Heart right ventricle (tissue), 16 donors: ENCODE data around the gene NUP133. TPM values are rescaled to one million over a fixed set of nuclear protein-coding genes. Genes with fewer than 3 reads are reported as not detected.
A peak's percentile ranks its signal among the peaks of the same experiment; 100 is the strongest.

Source experiments
- ATAC-seq, 8 donors: fragments of 200-7000 bp; cut with Tn5 transposase; one replicate each; pipeline ENCODE4 v1.9.1; 2020; ENCODE audit warnings: mild to moderate bottlenecking in 8 of 8, moderate library complexity in 8 of 8, moderate number of reproducible peaks in 1 of 8
- DNase-seq, 2 donors: peaks; one replicate each; pipeline ENCODE4 v3.0.0-alpha.2; 2020
- H3K27ac ChIP-seq, 10 donors: fragments of 200-600 bp; sonication (generic) in 2 of 10; one replicate each; pipeline versions ENCODE4 v1.5.0 to v1.8.0; 2020 to 2022; ENCODE audit warnings: mild to moderate bottlenecking in 3 of 10
- H3K27me3 ChIP-seq, 7 donors: fragments of 200-600 bp; one replicate each; pipeline ENCODE4 v1.8.0; 2021 to 2022; ENCODE audit warnings: mild to moderate bottlenecking in 2 of 7
- H3K36me3 ChIP-seq, 9 donors: fragments of 200-600 bp; sonication (generic) in 1 of 9; one replicate each; pipeline versions ENCODE4 v1.5.0 to v1.8.0; 2020 to 2022; ENCODE audit warnings: mild to moderate bottlenecking in 2 of 9
- H3K4me1 ChIP-seq, 9 donors: fragments of 200-600 bp; sonication (generic) in 1 of 9; one replicate each; pipeline versions ENCODE4 v1.5.0 to v1.8.0; 2020 to 2022; ENCODE audit warnings: mild to moderate bottlenecking in 4 of 9
- H3K4me3 ChIP-seq, 10 donors: fragments of 200-600 bp; sonication (generic) in 2 of 10; one replicate each; pipeline versions ENCODE4 v1.5.0 to v1.8.0; 2020 to 2022; ENCODE audit warnings: mild to moderate bottlenecking in 7 of 10, moderate library complexity in 2 of 10
- H3K9me3 ChIP-seq, 11 donors: fragments of 200-600 bp in 10 of 11; sonication (generic) in 2 of 11; one replicate each; pipeline versions ENCODE4 v1.5.0 to v1.8.0; 2013 to 2022; ENCODE audit warnings: mild to moderate bottlenecking in 2 of 11, control low read depth in 1 of 11, moderate library complexity in 1 of 11
- WGBS, 2 donors: extraction: QIAGEN DNeasy Blood & Tissue Kit; methylation state at CpG; one replicate each; pipeline ENCODE4 v1.1.7; 2013; ENCODE audit warnings: inconsistent platforms in 1 of 2; 5-methylcytosine and 5-hydroxymethylcytosine counted together
- intact Hi-C, 10 donors: fragments of 100-400 bp; cut with DNase I; formaldehyde crosslinking; loops; one replicate each; pipeline versions ENCODE4 v1.11.1 to v1.14.2; 2022
- polyA plus RNA-seq, 2 donors: library from polyadenylated mRNA; stranded (reverse); fragments of 200-250 nt; gene quantifications; one replicate each; pipeline ENCODE4 v1.2.3, GENCODE V29; 2013
- total RNA-seq, 10 donors: library from RNA; stranded (reverse); fragmentation: NEBNext Ultra II Directional in 3 of 10; extraction: Animal tissue kit (Norgen Biotek cat#: 25700) in 3 of 10; gene quantifications; one replicate each; pipeline versions ENCODE4 v1.2.1 to v1.2.4, GENCODE V29; 2021 to 2023
- TF ChIP-seq, protein P1 (sequence below), 9 donors: fragments of 200-600 bp; sonication (generic) in 2 of 9; IDR thresholded peaks; one replicate each; pipeline versions ENCODE4 v1.5.0 to v1.8.0; 2021 to 2022; ENCODE audit warnings: antibody characterized with exemption in 9 of 9, mild to moderate bottlenecking in 5 of 9, moderate library complexity in 1 of 9
- donor health status: Arrhythmogenic right ventricular cardiomyopathy.
- donor health status: ischemic (EF 13 %, LVEDD 7.1; RV severe dilation, severe dysfunction).
- donor health status: healthy with polysubstance abuse.
- donor health status: DM: no; HTN: yes; CAD: no.
- donor health status: DM: no; HTN: no; CAD: no.
- donor health status: ischemic (EF 25% LVEDD 6.9; RV normal size, moderate dysfunction).
- donor health status: ischemic (EF 25% LVEDD 5.7; RV mildly dilated, moderate dysfunction).
- donor health status: healthy.
- donor health status: DM: yes; HTN: yes; CAD: no.
- donor health status: Ischemic cardiomyopathy.
- donor health status: ischemic (EF 35%, LVEDD 5.7; RV mildly dilated, moderate dysfunction).
- donor health status: nonischemic (EF 11% LVEDD 7.7; RV severe dilation, severe dysfunction).
- donor health status: DM: yes; HTN: yes; CAD: no.
- donor health status: PGD.
- donor health status: ischemic (EF 29% LVEDD 5.4; RV normal size, mild dysfunction).
- donor health status: nonischemic (EF 23%, LVEDD 6.1; RV moderate dilation, normal function).

The NUP133 gene
- total and polyA plus RNA-seq, 12 donors = 9.3 to 36.3 (median 31.3) TPM

DNA sequence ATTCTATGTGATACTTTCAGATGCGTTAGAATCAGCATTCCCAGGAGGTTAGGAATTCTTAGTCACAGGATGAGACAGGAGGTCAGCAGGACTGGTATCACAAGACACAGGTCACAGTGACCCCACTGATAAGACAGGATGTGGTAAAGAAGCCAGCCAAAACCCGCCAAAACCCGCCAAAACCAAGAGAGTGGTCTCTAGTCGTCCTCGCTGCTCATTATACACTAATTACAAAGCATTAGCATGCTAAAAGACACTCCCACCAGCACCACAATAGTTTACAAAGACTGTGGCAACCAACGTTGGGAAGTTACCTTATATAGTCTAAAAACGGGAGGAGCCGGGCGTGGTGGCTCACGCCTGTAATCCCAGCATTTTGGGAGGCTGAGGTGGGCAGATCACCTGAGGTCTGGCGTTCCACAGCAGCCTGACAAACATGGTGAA, 60.3 kb downstream of the NUP133 start:
- Histone ChIP-seq H3K9me3 (no peaks in the 10 kb centered on the region), H3K4me1 (peaks cover 0 to 15% (median 0%) of the 10 kb centered on the region in 9 donors), H3K36me3 (peaks cover 0 to 99% (median 25%) of the 10 kb centered on the region in 9 donors), H3K4me3 (no peak overlapping the region), H3K27me3 (no peaks in the 10 kb centered on the region), H3K27ac (no peak overlapping the region)
- WGBS, 2 donors = 85 to 86% methylated on average over 11 of the region's 11 CpGs
- DNase-seq (no peak), ATAC-seq (peak in 1 of 8 donors; percentile 41)
- intact Hi-C loops = no loop called here
- TF ChIP-seq, protein P1, sequence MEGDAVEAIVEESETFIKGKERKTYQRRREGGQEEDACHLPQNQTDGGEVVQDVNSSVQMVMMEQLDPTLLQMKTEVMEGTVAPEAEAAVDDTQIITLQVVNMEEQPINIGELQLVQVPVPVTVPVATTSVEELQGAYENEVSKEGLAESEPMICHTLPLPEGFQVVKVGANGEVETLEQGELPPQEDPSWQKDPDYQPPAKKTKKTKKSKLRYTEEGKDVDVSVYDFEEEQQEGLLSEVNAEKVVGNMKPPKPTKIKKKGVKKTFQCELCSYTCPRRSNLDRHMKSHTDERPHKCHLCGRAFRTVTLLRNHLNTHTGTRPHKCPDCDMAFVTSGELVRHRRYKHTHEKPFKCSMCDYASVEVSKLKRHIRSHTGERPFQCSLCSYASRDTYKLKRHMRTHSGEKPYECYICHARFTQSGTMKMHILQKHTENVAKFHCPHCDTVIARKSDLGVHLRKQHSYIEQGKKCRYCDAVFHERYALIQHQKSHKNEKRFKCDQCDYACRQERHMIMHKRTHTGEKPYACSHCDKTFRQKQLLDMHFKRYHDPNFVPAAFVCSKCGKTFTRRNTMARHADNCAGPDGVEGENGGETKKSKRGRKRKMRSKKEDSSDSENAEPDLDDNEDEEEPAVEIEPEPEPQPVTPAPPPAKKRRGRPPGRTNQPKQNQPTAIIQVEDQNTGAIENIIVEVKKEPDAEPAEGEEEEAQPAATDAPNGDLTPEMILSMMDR (IDR thresholded peaks at IDR 0.05) = no peak

DNA sequence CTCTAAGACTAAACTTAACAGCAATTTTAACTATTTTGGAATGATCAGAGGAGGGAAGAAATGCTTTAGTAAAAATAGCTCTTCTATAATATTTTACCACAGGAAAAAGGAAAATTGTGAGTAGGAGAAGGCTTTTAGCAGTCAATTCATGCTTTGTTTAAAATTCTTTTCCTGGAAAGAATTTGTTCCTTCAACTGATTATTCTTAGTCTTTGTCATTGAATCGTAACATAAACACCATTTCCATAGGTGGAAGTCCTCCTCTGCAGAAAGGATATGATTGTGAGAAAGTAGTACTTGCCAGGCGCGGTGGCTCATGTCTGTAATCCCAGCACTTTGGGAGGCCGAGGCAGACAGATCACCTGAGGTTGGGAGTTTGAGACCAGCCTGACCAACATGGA, 62.3 kb downstream of the NUP133 start:
- ATAC-seq (no peak), DNase-seq (no peak)

DNA sequence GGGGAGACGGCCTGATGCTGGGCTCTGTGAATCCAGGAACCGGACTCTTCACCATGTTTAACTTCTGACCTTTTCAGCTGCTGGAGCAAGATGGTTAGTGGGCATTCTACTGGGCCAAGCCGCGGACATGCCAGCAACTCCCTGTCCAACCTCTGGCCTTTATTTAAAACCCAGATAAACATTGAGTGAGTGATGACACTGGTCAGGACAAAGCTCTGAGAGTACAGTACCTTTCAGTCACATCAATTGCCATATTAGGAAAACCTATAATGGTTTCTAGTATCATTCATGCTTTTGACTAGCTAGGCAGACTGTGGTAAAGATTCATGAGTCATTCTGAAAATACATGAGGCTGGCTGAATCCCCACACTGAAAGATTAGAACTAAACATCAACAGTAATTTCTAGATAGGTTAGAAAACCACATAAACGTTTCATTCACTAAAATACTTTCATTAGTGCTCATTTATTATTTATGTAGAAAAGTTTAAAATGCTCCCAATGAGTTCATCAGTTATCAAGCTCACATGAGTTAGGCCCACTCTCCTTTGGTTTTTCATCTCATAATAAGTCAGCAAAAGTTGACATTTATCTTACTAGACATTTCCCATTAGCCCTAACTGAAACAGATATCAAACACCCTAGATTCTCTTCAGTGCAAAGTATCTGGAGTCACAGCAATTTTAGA, 67.1 kb downstream of the NUP133 start:
- H3K27ac ChIP-seq = peak overlapping the region in 8 of 10 donors; percentile 19 to 63 (median 51)
- 56 to 59% methylated on average over 5 of the region's 5 CpGs for WGBS, 2 donors

More for the DNA sequence above, 62.3 kb downstream of the NUP133 start:
- Histone ChIP-seq H3K36me3 (peaks cover 0 to 100% (median 23%) of the 10 kb centered on the region in 9 donors), H3K27me3 (no peaks in the 10 kb centered on the region), H3K27ac (no peak overlapping the region), H3K4me3 (no peak overlapping the region), H3K9me3 (no peaks in the 10 kb centered on the region), H3K4me1 (peaks cover 0 to 15% (median 2%) of the 10 kb centered on the region in 9 donors)
- WGBS, 2 donors = 92 to 95% methylated on average over 4 of the region's 4 CpGs
- intact Hi-C loops = no loop called here
- TF ChIP-seq, protein P1 (IDR thresholded peaks at IDR 0.05) = no peak

DNA sequence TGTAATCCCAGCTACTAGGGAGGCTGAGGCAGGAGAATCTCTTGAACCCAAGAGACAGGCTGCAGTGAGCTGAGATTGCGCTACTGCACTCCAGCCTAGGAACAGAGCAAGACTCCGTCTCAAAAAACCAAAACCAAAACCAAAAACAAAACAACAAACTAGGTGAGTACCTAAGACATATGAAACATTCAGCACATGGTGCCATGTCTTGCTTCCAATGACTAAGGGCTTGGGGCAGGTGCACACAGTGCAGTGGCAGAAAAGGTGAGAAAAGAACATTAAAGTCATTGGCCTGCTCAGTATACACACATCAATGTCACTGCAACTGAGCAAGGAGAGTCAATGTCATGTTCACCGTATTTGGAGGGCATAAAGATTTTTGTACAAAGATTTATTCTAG, 70.1 kb downstream of the NUP133 start:
- intact Hi-C loops = loop anchor here in 1 of 10 donors (10.0 kb wide), 1 partner anchor 143 kb away; no protein-coding TSS in a partner anchor
- peaks cover 0 to 32% (median 16%) of the 10 kb centered on the region in 9 donors for H3K4me1 ChIP-seq
- no peak for ATAC-seq

More for the DNA sequence above, 67.1 kb downstream of the NUP133 start:
- TF ChIP-seq, protein P1 (IDR thresholded peaks at IDR 0.05) = no peak
- Histone ChIP-seq H3K36me3 (peaks cover 0 to 71% (median 7%) of the 10 kb centered on the region in 9 donors), H3K4me1 (peaks cover 0 to 19% (median 6%) of the 10 kb centered on the region in 9 donors), H3K9me3 (no peaks in the 10 kb centered on the region), H3K27me3 (peaks cover 0 to under 1% (median 0%) of the 10 kb centered on the region in 7 donors), H3K4me3 (no peak overlapping the region)
- intact Hi-C loops = no loop called here
- peak in 7 of 8 donors; percentile 27 to 75 (median 55) for ATAC-seq
- no peak for DNase-seq

More for the DNA sequence above, 70.1 kb downstream of the NUP133 start:
- TF ChIP-seq, protein P1 (IDR thresholded peaks at IDR 0.05) = no peak
- H3K36me3 ChIP-seq = peaks cover 0 to 41% (median 5%) of the 10 kb centered on the region in 9 donors
- no peaks in the 10 kb centered on the region for H3K9me3 ChIP-seq
- peaks cover 1 to 30% (median 20%) of the 10 kb centered on the region in 7 donors for H3K27me3 ChIP-seq
- no peak for DNase-seq
- peak overlapping the region in 1 of 10 donors; percentile 15 for H3K27ac ChIP-seq
- WGBS, 2 donors = 95 to 99% methylated on average over 3 of the region's 3 CpGs
- H3K4me3 ChIP-seq = no peak overlapping the region
